ENCODE data around the gene KCNAB1. TPM values are rescaled to one million over a fixed set of nuclear protein-coding genes. Genes with fewer than 3 reads are reported as not detected.

The KCNAB1 gene
- total and polyA plus RNA-seq, 10 of the 15 experiments (the other 5 are each of a cell fraction or from before 2014, with no cell fraction given), result 0.11 to 0.69 (median 0.43) TPM; not detected in 6

DNA sequence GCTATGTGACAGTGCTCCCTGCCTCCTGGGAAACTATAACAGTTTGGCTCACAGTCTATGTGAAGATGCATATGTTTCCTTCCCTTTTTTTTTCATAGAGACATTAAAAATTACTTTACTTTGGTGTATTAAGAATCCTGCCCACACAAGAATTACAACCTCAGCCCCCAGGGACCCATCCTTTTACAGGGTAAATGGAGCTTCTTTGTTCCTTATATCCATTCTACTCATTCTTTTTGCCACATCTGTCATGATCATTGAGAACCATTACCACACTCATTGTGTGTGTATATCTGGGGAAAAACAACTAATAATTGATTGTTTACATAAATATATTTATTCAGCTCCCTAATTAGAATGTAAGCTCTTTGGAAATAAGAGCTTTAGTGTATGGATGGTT lies 277.2 kb downstream of the KCNAB1 start:
- no peak for ATAC-seq
- Histone ChIP-seq H2AFZ (ENCODE audit: control insufficient read depth, low read depth, low read length) (no peak overlapping the region), H3K4me3 (no peak overlapping the region), H3K9ac (ENCODE audit: control insufficient read depth, insufficient read depth, low read length) (no peak overlapping the region), H3K79me2 (ENCODE audit: control insufficient read depth, insufficient read depth, low read length) (no peaks in the 10 kb centered on the region), H3K9me3 (replicated peaks; ENCODE audit: control insufficient read depth, insufficient read depth, low read length) (no peaks in the 10 kb centered on the region), H4K20me1 (ENCODE audit: control insufficient read depth, insufficient read depth) (no peaks in the 10 kb centered on the region), H3K4me2 (ENCODE audit: control insufficient read depth, insufficient read depth) (no peak overlapping the region), H3K27ac (ENCODE audit: control insufficient read depth, insufficient read depth) (no peak overlapping the region), H3K4me1 (ENCODE audit: control insufficient read depth, insufficient read depth, low read length) (no peaks in the 10 kb centered on the region), H3K36me3 (ENCODE audit: control insufficient read depth in 2 of 2, insufficient read depth in 2 of 2, low read length in 1 of 2) (no peaks in the 10 kb centered on the region), H3K27me3 (replicated peaks in 1 of 2; ENCODE audit: control insufficient read depth in 2 of 2, insufficient read depth in 2 of 2, low read length in 1 of 2) (no peaks in the 10 kb centered on the region; a peak in 3 of 4 replicates)
- FAIRE-seq, result no peak
- ChIA-PET CTCF (interaction anchor here (1.0 kb wide), 1 partner anchor 78 kb away, joined by 3 read pairs; no protein-coding TSS in a partner anchor), RAD21 (ENCODE audit: unreplicated experiment) (interaction anchor here (0.7 to 1.3 kb wide), 2 partner anchors 9 to 15 kb away, joined by 3 read pairs; no protein-coding TSS in a partner anchor), POLR2A (no interaction called here), SMC1A (ENCODE audit: uncharacterized antibody, unreplicated experiment) (interaction anchor here (0.6 to 0.8 kb wide), 3 partner anchors 37 to 341 kb away, joined by 3 read pairs; no protein-coding TSS in a partner anchor)
- in situ Hi-C loops (cut with MboI), result no loop called here
- DNase-seq (ENCODE audit: low read depth, low spot score), result no peak
- intact Hi-C loops (cut with micrococcal nuclease; ENCODE audit: unreplicated experiment), result no loop called here
- no TSS peak for BruUV-seq (replicated peaks)
- no peak for TF ChIP-seq STAT1 (conservative IDR thresholded peaks at IDR 0.05)
- TF ChIP-seq, protein P1, sequence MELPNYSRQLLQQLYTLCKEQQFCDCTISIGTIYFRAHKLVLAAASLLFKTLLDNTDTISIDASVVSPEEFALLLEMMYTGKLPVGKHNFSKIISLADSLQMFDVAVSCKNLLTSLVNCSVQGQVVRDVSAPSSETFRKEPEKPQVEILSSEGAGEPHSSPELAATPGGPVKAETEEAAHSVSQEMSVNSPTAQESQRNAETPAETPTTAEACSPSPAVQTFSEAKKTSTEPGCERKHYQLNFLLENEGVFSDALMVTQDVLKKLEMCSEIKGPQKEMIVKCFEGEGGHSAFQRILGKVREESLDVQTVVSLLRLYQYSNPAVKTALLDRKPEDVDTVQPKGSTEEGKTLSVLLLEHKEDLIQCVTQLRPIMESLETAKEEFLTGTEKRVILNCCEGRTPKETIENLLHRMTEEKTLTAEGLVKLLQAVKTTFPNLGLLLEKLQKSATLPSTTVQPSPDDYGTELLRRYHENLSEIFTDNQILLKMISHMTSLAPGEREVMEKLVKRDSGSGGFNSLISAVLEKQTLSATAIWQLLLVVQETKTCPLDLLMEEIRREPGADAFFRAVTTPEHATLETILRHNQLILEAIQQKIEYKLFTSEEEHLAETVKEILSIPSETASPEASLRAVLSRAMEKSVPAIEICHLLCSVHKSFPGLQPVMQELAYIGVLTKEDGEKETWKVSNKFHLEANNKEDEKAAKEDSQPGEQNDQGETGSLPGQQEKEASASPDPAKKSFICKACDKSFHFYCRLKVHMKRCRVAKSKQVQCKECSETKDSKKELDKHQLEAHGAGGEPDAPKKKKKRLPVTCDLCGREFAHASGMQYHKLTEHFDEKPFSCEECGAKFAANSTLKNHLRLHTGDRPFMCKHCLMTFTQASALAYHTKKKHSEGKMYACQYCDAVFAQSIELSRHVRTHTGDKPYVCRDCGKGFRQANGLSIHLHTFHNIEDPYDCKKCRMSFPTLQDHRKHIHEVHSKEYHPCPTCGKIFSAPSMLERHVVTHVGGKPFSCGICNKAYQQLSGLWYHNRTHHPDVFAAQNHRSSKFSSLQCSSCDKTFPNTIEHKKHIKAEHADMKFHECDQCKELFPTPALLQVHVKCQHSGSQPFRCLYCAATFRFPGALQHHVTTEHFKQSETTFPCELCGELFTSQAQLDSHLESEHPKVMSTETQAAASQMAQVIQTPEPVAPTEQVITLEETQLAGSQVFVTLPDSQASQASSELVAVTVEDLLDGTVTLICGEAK (IDR thresholded peaks at IDR 0.05; ENCODE audit: borderline replicate concordance), result no peak
- no peak for TF ChIP-seq ZNF274 (IDR thresholded peaks at IDR 0.05; ENCODE audit: insufficient read depth, insufficient read length)
- TF ChIP-seq ZNF207 (IDR thresholded peaks at IDR 0.05; ENCODE audit: borderline replicate concordance), result no peak
- TF ChIP-seq ASH2L (IDR thresholded peaks at IDR 0.05; ENCODE audit: borderline replicate concordance, low read depth), result no peak
- no peak for TF ChIP-seq MEF2A (IDR thresholded peaks at IDR 0.05; ENCODE audit: insufficient read depth, low read depth, low read length)
- no peak for TF ChIP-seq ZZZ3 (IDR thresholded peaks at IDR 0.05; ENCODE audit: control insufficient read depth, insufficient read length, low read depth)
- no peak for TF ChIP-seq ATF7 (IDR thresholded peaks at IDR 0.05; ENCODE audit: low read depth)
- TF ChIP-seq POLR2AphosphoS2 (IDR thresholded peaks at IDR 0.05; ENCODE audit: low read depth, low read length), result no peak
- no peak for TF ChIP-seq SP1 (IDR thresholded peaks at IDR 0.05; ENCODE audit: low read depth, low read length)
- TF ChIP-seq EP300 (IDR thresholded peaks at IDR 0.05; ENCODE audit: borderline replicate concordance in 1 of 2, control insufficient read depth in 1 of 2, low read depth in 2 of 2, low read length in 2 of 2), result no peak
- TF ChIP-seq, protein P2, sequence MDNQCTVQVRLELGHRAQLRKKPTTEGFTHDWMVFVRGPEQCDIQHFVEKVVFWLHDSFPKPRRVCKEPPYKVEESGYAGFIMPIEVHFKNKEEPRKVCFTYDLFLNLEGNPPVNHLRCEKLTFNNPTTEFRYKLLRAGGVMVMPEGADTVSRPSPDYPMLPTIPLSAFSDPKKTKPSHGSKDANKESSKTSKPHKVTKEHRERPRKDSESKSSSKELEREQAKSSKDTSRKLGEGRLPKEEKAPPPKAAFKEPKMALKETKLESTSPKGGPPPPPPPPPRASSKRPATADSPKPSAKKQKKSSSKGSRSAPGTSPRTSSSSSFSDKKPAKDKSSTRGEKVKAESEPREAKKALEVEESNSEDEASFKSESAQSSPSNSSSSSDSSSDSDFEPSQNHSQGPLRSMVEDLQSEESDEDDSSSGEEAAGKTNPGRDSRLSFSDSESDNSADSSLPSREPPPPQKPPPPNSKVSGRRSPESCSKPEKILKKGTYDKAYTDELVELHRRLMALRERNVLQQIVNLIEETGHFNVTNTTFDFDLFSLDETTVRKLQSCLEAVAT (IDR thresholded peaks at IDR 0.05), result no peak
- TF ChIP-seq RAD21 (IDR thresholded peaks at IDR 0.05; ENCODE audit: insufficient read depth, low read depth, low read length), result no peak
- TF ChIP-seq, protein P3, sequence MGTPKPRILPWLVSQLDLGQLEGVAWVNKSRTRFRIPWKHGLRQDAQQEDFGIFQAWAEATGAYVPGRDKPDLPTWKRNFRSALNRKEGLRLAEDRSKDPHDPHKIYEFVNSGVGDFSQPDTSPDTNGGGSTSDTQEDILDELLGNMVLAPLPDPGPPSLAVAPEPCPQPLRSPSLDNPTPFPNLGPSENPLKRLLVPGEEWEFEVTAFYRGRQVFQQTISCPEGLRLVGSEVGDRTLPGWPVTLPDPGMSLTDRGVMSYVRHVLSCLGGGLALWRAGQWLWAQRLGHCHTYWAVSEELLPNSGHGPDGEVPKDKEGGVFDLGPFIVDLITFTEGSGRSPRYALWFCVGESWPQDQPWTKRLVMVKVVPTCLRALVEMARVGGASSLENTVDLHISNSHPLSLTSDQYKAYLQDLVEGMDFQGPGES (IDR thresholded peaks at IDR 0.05), result no peak
- TF ChIP-seq, protein P4, sequence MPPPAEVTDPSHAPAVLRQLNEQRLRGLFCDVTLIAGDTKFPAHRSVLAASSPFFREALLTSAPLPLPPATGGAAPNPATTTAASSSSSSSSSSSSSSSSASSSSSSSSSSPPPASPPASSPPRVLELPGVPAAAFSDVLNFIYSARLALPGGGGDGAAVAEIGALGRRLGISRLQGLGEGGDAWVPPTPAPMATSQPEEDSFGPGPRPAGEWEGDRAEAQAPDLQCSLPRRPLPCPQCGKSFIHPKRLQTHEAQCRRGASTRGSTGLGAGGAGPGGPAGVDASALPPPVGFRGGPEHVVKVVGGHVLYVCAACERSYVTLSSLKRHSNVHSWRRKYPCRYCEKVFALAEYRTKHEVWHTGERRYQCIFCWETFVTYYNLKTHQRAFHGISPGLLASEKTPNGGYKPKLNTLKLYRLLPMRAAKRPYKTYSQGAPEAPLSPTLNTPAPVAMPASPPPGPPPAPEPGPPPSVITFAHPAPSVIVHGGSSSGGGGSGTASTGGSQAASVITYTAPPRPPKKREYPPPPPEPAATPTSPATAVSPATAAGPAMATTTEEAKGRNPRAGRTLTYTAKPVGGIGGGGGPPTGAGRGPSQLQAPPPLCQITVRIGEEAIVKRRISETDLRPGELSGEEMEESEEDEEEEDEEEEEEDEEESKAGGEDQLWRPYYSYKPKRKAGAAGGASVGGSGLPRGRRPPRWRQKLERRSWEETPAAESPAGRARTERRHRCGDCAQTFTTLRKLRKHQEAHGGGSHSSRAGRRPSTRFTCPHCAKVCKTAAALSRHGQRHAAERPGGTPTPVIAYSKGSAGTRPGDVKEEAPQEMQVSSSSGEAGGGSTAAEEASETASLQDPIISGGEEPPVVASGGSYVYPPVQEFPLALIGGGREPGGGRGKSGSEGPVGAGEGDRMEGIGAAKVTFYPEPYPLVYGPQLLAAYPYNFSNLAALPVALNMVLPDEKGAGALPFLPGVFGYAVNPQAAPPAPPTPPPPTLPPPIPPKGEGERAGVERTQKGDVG (CRISPR knock-in tag; IDR thresholded peaks at IDR 0.05), result no peak
